OCI-LY7 (cell line): ENCODE results near the gene PDZK1IP1. TPM values are rescaled to one million over a fixed set of nuclear protein-coding genes. Genes with fewer than 3 reads are reported as not detected.

Experiments used
- BruUV-seq: library from RNA; stranded (reverse); fragments of 400-500 nt; replicated peaks from 2 replicates; lab custom pipeline; 2021; lab: Mats Ljungman, UMichigan
- CTCF ChIA-PET: fragments of 300-600 bp; sonication (Branson Sonifier 250); formaldehyde crosslinking; loops from one replicate; lab custom pipeline; 2022; ENCODE audit warnings: antibody characterized with exemption; ENCODE audit not compliant: unreplicated experiment; lab: Charles Lee
- POLR2A ChIA-PET: fragments of 300-600 bp; sonication (Branson Sonifier 250); formaldehyde crosslinking; loops from one replicate; lab custom pipeline; 2022; ENCODE audit warnings: antibody characterized with exemption; lab: Charles Lee
- DNase-seq: peaks from one replicate; pipeline ENCODE4 v3.0.0-alpha.2; 2015; ENCODE audit warnings: low spot score
- H2AFZ ChIP-seq: fragments of 200-600 bp; sonication (generic), shearing (Covaris generic); 2 replicates; pipeline ENCODE4 v1.6.1; 2014; ENCODE audit warnings: mild to moderate bottlenecking, antibody characterized with exemption, low read length, moderate library complexity
- H3K27ac ChIP-seq: fragments of 200-600 bp; sonication (generic); 2 replicates; pipeline ENCODE4 v1.5.1; 2014; ENCODE audit warnings: mixed run types, low read depth, mild to moderate bottlenecking, moderate library complexity, low read length, inconsistent platforms; ENCODE audit not compliant: poor library complexity, severe bottlenecking
- H3K36me3 ChIP-seq: fragments of 200-600 bp; sonication (generic); 2 replicates; pipeline ENCODE4 v1.6.1; 2014; ENCODE audit warnings: mild to moderate bottlenecking, antibody characterized with exemption, low read length, moderate library complexity, mixed read lengths; ENCODE audit not compliant: insufficient read depth
- H3K4me1 ChIP-seq: fragments of 200-600 bp; sonication (generic); 2 replicates; pipeline ENCODE4 v1.5.1; 2014; ENCODE audit warnings: mild to moderate bottlenecking, low read length; ENCODE audit not compliant: insufficient read depth, poor library complexity, severe bottlenecking
- H3K4me2 ChIP-seq: fragments of 200-600 bp; sonication (generic); 2 replicates; pipeline ENCODE4 v1.6.1; 2014; ENCODE audit warnings: mild to moderate bottlenecking, low read length
- H3K4me3 ChIP-seq: fragments of 200-600 bp; sonication (generic); 2 replicates; pipeline ENCODE4 v1.5.1; 2014; ENCODE audit warnings: mild to moderate bottlenecking, low read depth, low read length; ENCODE audit not compliant: poor library complexity, severe bottlenecking
- H3K79me2 ChIP-seq: fragments of 200-600 bp; sonication (generic); 2 replicates; pipeline ENCODE4 v1.6.1; 2016; ENCODE audit warnings: low read depth, mild to moderate bottlenecking, low read length, moderate library complexity, mixed read lengths; ENCODE audit not compliant: insufficient read depth
- H3K9me2 ChIP-seq: fragments of 200-600 bp; sonication (generic); 2 replicates; pipeline ENCODE4 v1.6.1; 2016; ENCODE audit warnings: mild to moderate bottlenecking, low read length, mixed read lengths; ENCODE audit not compliant: insufficient read depth
- H3K9me3 ChIP-seq: fragments of 200-600 bp; sonication (generic); 2 replicates; pipeline ENCODE4 v1.6.1; 2014; ENCODE audit warnings: mild to moderate bottlenecking, mixed run types, low read length, mixed read lengths
- H4K20me1 ChIP-seq: fragments of 200-600 bp; sonication (generic); 2 replicates; pipeline ENCODE4 v1.6.1; 2014; ENCODE audit warnings: mild to moderate bottlenecking, antibody characterized with exemption, low read length, moderate library complexity, mixed read lengths; ENCODE audit not compliant: insufficient read depth
- EZH2phosphoT487 ChIP-seq: fragments of 200-600 bp; sonication (generic); IDR thresholded peaks from 2 replicates; pipeline ENCODE4 v1.6.1; 2018; ENCODE audit warnings: low read depth, borderline replicate concordance, mild to moderate bottlenecking, mixed run types, antibody characterized with exemption, low read length, moderate library complexity, mixed read lengths
- intact Hi-C: fragments of 100-400 bp; cut with micrococcal nuclease; formaldehyde crosslinking; loops from one replicate; pipeline ENCODE4 v1.10.0; 2022; ENCODE audit not compliant: unreplicated experiment
- total RNA-seq, 2 experiments: library from RNA; depleted of rRNA in 1 of 2; stranded (reverse); fragments of >200 nt in 1 of 2; shearing (Covaris generic) in 1 of 2; gene quantifications; 2 replicates each; pipeline ENCODE4 v1.2.3, GENCODE V29; 2014 to 2022
- TF ChIP-seq, protein P1 (sequence below): fragments of 200-600 bp; sonication (generic); conservative IDR thresholded peaks from 2 replicates; pipeline ENCODE4 v1.5.1; 2014; ENCODE audit warnings: mild to moderate bottlenecking, antibody characterized with exemption, low read length, moderate library complexity, mixed read lengths

The PDZK1IP1 gene
- total RNA-seq, 2 experiments from 2014 or later: not detected

DNA sequence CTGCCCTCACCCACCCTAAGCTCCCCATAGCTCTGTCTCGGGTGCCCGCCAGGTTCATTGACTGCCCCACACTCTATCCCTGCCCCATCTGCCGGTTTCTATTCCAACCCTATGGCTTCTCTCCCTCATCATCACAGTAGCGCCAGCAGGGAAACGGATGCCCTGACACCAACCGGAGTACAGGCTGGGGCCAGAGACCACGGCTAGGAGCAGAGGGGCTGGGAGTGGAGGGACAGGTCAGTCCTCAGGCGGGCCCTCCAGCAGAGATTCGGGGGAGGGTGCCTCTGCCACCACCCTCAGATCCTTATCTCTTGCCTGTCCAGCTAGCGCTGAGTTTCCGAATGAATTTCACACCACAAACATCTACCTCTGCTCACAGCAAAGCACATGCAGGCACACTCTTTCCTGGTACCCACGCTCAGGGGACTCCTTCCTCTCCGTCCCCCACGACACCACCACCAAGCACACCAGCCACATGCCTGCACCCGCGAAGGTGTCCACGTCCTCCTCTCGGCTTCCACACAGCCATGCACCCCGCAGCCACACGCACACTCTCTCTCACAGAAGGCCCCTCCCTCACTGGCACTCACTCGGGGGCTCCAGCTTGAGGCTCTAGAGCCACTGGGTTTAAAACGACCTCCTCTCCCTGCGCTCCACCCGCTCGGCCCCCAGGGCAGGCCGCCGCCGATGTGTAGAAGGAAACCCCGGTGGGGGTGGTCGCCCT is 35.0 kb upstream of the PDZK1IP1 start:
- no peaks in the 10 kb centered on the region for H3K9me2 ChIP-seq
- no peak overlapping the region for H3K4me3 ChIP-seq
- DNase-seq: no peak
- no peaks in the 10 kb centered on the region for H3K79me2 ChIP-seq
- no peaks in the 10 kb centered on the region for H3K4me1 ChIP-seq
- BruUV-seq: no TSS peak
- CTCF ChIA-PET: no interaction called here
- TF ChIP-seq EZH2phosphoT487: no peak
- TF ChIP-seq, protein P1, sequence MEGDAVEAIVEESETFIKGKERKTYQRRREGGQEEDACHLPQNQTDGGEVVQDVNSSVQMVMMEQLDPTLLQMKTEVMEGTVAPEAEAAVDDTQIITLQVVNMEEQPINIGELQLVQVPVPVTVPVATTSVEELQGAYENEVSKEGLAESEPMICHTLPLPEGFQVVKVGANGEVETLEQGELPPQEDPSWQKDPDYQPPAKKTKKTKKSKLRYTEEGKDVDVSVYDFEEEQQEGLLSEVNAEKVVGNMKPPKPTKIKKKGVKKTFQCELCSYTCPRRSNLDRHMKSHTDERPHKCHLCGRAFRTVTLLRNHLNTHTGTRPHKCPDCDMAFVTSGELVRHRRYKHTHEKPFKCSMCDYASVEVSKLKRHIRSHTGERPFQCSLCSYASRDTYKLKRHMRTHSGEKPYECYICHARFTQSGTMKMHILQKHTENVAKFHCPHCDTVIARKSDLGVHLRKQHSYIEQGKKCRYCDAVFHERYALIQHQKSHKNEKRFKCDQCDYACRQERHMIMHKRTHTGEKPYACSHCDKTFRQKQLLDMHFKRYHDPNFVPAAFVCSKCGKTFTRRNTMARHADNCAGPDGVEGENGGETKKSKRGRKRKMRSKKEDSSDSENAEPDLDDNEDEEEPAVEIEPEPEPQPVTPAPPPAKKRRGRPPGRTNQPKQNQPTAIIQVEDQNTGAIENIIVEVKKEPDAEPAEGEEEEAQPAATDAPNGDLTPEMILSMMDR: no peak
- POLR2A ChIA-PET: no interaction called here
- no peaks in the 10 kb centered on the region for H4K20me1 ChIP-seq
- H3K9me3 ChIP-seq: no peaks in the 10 kb centered on the region
- H3K4me2 ChIP-seq: no peak overlapping the region
- H2AFZ ChIP-seq: no peak overlapping the region
- intact Hi-C loops: no loop called here
- H3K36me3 ChIP-seq: no peaks in the 10 kb centered on the region
- H3K27ac ChIP-seq: no peak overlapping the region

DNA sequence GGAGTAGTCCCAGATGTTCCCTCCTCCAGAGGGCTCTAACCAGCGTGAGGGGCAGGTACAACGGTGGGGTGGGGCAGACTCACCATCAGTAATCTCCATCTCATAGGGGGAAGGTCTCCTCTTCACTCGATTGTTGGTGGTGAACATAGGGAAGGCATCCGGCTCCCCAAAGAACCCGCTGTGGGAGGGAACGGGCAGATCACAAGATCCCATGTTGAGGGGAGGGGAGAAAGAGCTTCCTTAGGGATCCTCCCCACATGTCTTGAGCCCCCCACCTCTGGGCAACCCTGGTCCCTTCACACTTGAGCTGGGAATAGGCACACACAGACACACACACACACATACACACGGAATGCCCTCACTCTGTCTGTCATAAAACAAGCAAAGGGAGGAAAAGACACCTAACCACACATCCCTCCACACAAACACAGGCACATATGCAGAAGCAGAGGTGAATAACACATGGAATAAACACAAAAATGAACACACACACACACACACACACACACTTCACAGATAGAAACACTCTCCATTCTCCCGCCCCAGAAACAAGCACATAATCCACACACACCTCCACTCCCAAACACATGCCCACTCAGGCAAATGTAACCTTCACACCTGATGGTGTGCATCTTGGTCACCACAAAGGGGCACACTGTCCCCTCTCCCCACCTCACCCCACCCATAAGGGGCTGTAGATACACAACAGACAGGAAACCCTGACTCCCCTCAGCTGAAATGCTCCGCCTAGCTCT is 34.3 kb upstream of the PDZK1IP1 start:
- Histone ChIP-seq H2AFZ (no peak overlapping the region), H3K79me2 (no peaks in the 10 kb centered on the region), H3K36me3 (no peaks in the 10 kb centered on the region), H3K4me2 (no peak overlapping the region), H3K9me2 (no peaks in the 10 kb centered on the region), H3K4me1 (no peaks in the 10 kb centered on the region), H4K20me1 (no peaks in the 10 kb centered on the region), H3K9me3 (no peaks in the 10 kb centered on the region), H3K4me3 (no peak overlapping the region), H3K27ac (no peak overlapping the region)
- ChIA-PET CTCF (no interaction called here), POLR2A (interaction anchor here (0.6 kb wide), 1 partner anchor 24 kb away, joined by 5 read pairs; no protein-coding TSS in a partner anchor)
- no peak for DNase-seq
- no TSS peak for BruUV-seq
- no peak for TF ChIP-seq EZH2phosphoT487
- intact Hi-C loops: no loop called here

DNA sequence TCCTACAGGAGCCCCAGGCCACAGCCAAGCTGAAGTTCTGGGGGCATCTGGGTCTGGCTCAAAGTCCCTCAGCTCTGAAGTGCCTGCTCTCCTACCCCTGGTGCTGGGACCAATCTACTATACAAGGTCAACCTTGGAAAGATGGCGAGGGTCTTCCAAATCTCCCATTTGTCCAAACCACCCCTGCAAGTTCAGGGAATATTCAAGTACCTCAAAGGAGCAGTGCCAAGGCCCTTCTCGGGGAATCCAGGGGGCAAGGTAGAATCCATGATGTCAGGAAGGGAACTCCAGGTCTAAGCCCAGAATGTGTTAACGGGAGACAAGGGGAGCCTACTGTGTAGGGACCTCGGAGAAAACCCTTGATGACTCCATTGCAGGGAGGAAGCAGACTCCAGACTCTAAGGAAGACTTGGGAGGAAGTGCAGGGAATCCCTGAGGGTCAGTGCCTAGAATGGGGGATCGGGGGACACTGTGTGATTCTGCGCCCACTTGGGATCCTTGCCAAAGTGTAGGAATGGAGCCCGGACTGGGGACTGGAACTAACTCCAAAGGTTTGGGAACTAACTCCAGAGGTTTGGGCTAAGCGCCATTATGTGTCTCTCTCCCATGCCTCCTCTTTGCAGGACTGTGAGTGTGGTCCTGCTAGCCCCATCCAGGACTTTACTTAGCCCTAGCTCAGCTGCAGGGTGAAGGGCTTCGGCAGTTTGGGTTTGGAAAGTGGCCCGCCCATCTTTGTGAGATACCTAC is 33.5 kb upstream of the PDZK1IP1 start:
- no TSS peak for BruUV-seq

More for the DNA sequence above, 33.5 kb upstream of the PDZK1IP1 start:
- Histone ChIP-seq H2AFZ (no peak overlapping the region), H3K9me3 (no peaks in the 10 kb centered on the region), H3K4me1 (no peaks in the 10 kb centered on the region), H3K79me2 (no peaks in the 10 kb centered on the region), H3K9me2 (no peaks in the 10 kb centered on the region), H3K27ac (no peak overlapping the region), H3K4me2 (no peak overlapping the region), H4K20me1 (no peaks in the 10 kb centered on the region), H3K4me3 (no peak overlapping the region), H3K36me3 (no peaks in the 10 kb centered on the region)
- CTCF ChIA-PET: no interaction called here
- POLR2A ChIA-PET: no interaction called here
- TF ChIP-seq EZH2phosphoT487: no peak
- TF ChIP-seq, protein P1: no peak
- DNase-seq: no peak
- intact Hi-C loops: no loop called here
